ENCODE measurements around the gene TPD52L2.
"Not testable (repeated sequence)": the region's sequence is repeated elsewhere in the genome, so short reads cannot be mapped to it uniquely, and the experiment has no call there.

The TPD52L2 gene

GRCh38 chr20:63897978-63898561 is 33.0 kb downstream of the TPD52L2 start:
- DNase-seq = no peak

GRCh38 chr20:63898882-63899558 is 34.0 kb downstream of the TPD52L2 start:
- no peak for DNase-seq

- no peak for DNase-seq
Measured at GRCh38 chr20:63900413-63900812, 35.3 kb downstream of the TPD52L2 start.

GRCh38 chr20:63903796-63904561 is 38.9 kb downstream of the TPD52L2 start:
- DNase-seq = no peak

GRCh38 chr20:63908008-63908682 is 43.1 kb downstream of the TPD52L2 start:
- DNase-seq = no peak

GRCh38 chr20:63911176-63911575 is 46.1 kb downstream of the TPD52L2 start:
- DNase-seq = no peak

- no peak for DNase-seq
Measured at GRCh38 chr20:63913768-63914167, 48.7 kb downstream of the TPD52L2 start.

- no peak for DNase-seq
Measured at GRCh38 chr20:63915471-63915870, 50.4 kb downstream of the TPD52L2 start.

- not testable (repeated sequence) for DNase-seq
Measured at GRCh38 chr20:63916371-63916939, 51.4 kb downstream of the TPD52L2 start.

- no peak for DNase-seq
Measured at GRCh38 chr20:63917811-63918210, 52.7 kb downstream of the TPD52L2 start.

- DNase-seq = no peak
Measured at GRCh38 chr20:63919130-63919529, 54.1 kb downstream of the TPD52L2 start.

GRCh38 chr20:63920226-63920625 is 55.2 kb downstream of the TPD52L2 start:
- DNase-seq = no peak

GRCh38 chr20:63923651-63924050 is 58.6 kb downstream of the TPD52L2 start:
- no peak for DNase-seq

GRCh38 chr20:63924241-63924640 is 59.2 kb downstream of the TPD52L2 start:
- DNase-seq = no peak

- no peak for DNase-seq
Measured at GRCh38 chr20:63926298-63926697, 61.2 kb downstream of the TPD52L2 start.

- no peak for DNase-seq
Measured at GRCh38 chr20:63929071-63929470, 64.0 kb downstream of the TPD52L2 start.

GRCh38 chr20:63929473-63929883 is 64.4 kb downstream of the TPD52L2 start:
- DNase-seq = not testable (repeated sequence)

- DNase-seq = no peak
Measured at GRCh38 chr20:63930971-63931553, 66.0 kb downstream of the TPD52L2 start.

- DNase-seq = no peak
Measured at GRCh38 chr20:63931735-63932134, 66.7 kb downstream of the TPD52L2 start.

- DNase-seq = no peak
Measured at GRCh38 chr20:63932606-63933160, 67.6 kb downstream of the TPD52L2 start.

GRCh38 chr20:63933646-63934045 is 68.6 kb downstream of the TPD52L2 start:
- no peak for DNase-seq

Measured in activated CD4-positive, CD25-positive, alpha-beta regulatory T cell (primary cell).